Lung (tissue), 12 donors: Measurements from ENCODE around the gene BCL6B. TPM values are rescaled to one million over a fixed set of nuclear protein-coding genes. Genes with fewer than 3 reads are reported as not detected.

Source experiments
- ATAC-seq: fragments of 200-7000 bp; cut with Tn5 transposase; one replicate; pipeline ENCODE4 v1.9.1; 2020; ENCODE audit warnings: moderate number of reproducible peaks; ENCODE audit not compliant: insufficient read depth, low FRiP score
- DNase-seq, 3 donors: peaks; one replicate each; pipeline ENCODE4 v3.0.0-alpha.2; 2013 to 2017
- H3K27ac ChIP-seq, 2 donors: one replicate each; pipeline ENCODE4 v1.5.1; 2013; ENCODE audit warnings: mild to moderate bottlenecking in 2 of 2, moderate library complexity in 2 of 2, control low read depth in 1 of 2, inconsistent platforms in 1 of 2, low read depth in 1 of 2, low read length in 1 of 2
- H3K27me3 ChIP-seq, 3 donors: one replicate each; pipeline ENCODE4 v1.5.1; 2013; ENCODE audit warnings: low read length in 2 of 3; ENCODE audit not compliant: control insufficient read depth in 3 of 3, insufficient read depth in 3 of 3
- H3K36me3 ChIP-seq, 4 donors: one replicate each; pipeline ENCODE4 v1.5.1; 2013; ENCODE audit warnings: low read length in 4 of 4, mild to moderate bottlenecking in 1 of 4, moderate library complexity in 1 of 4; ENCODE audit not compliant: control insufficient read depth in 4 of 4, insufficient read depth in 4 of 4
- H3K4me1 ChIP-seq, 5 donors: one replicate each; pipeline ENCODE4 v1.5.1; 2013; ENCODE audit warnings: low read length in 5 of 5, mild to moderate bottlenecking in 2 of 5, moderate library complexity in 1 of 5; ENCODE audit not compliant: control insufficient read depth in 5 of 5, insufficient read depth in 5 of 5
- H3K4me3 ChIP-seq: one replicate; pipeline ENCODE4 v1.5.1; 2013; ENCODE audit warnings: mild to moderate bottlenecking, control low read depth, moderate library complexity
- H3K9ac ChIP-seq, 2 donors: one replicate each; pipeline ENCODE4 v1.5.1; 2013; ENCODE audit warnings: low read length in 2 of 2, control low read depth in 1 of 2; ENCODE audit not compliant: insufficient read depth in 1 of 2
- H3K9me3 ChIP-seq, 4 donors: one replicate each; pipeline ENCODE4 v1.5.1; 2013; ENCODE audit warnings: low read length in 3 of 4, mild to moderate bottlenecking in 1 of 4, moderate library complexity in 1 of 4; ENCODE audit not compliant: control insufficient read depth in 4 of 4, insufficient read depth in 3 of 4
- WGBS, 2 donors: extraction: QIAGEN DNeasy Blood & Tissue Kit; methylation state at CpG; one replicate each; pipeline ENCODE4 v1.1.7; 2013; 5-methylcytosine and 5-hydroxymethylcytosine counted together
- polyA plus RNA-seq, 2 donors: library from polyadenylated mRNA; stranded (reverse); fragments of 200-250 nt; gene quantifications; one replicate each; pipeline ENCODE4 v1.2.1, GENCODE V29; 2013
- total RNA-seq, 2 donors: library from RNA; depleted of rRNA in 1 of 2; stranded (reverse); fragments of >200 nt in 1 of 2; gene quantifications; one replicate each; pipeline ENCODE4 v1.2.1, GENCODE V29; 2014 to 2021
- TF ChIP-seq, protein P1 (sequence below): IDR thresholded peaks from 2 replicates; pipeline ENCODE4 v1.5.1; 2012; ENCODE audit warnings: mild to moderate bottlenecking; ENCODE audit errors: control extremely low read depth, extremely low read depth
- donor health status: control.
- donor health status: control.
- donor health status: Bipolar disorder and iron deficiency.
- donor health status: healthy.
- donor health status: DM: yes; HTN: yes; CAD: no.

The BCL6B gene
- total and polyA plus RNA-seq, 4 donors = 14.5 to 55.6 (median 15.5) TPM

DNA sequence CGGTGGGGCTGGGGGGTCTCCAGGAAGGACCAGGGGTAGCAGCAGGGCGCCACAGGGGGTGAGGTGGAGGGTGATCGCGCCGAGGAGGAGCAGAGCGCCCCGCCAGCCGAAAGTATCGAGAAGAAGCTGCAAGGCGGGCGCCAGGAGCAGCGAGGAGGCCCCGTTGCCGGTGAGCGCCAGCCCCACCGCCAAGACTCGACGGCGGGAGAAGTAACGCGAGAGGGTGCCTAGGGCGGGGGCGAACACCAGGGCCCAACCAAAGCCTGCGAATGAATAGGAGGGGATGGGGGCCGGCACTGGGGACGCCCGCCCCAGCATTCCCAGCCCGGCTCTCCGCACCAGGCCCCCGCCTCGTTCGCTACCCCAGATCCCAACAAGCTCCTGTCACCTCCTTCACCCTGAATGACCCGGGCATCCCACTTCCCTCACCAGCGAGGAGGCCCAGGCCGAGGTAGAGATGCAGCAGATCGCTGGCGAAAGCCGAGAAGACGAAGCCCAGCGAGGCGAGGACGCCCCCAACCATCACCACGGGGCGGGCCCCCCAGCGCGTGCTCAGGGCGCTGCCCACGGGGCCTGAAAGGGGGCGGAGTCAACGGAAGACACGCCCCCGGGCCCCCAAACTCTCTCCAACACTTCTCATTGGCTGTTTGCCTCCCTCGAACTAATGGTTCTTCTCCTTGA, 19.8 kb downstream of the BCL6B start:
- peak overlapping the region in 1 of 2 donors; percentile 76 for H3K27ac ChIP-seq
- DNase-seq (no peak), ATAC-seq (no peak)
- H3K27me3 ChIP-seq = peaks cover 0 to 32% (median 25%) of the 10 kb centered on the region in 3 donors
- 3 to 18% methylated on average over 46 to 53 of the region's 53 CpGs for WGBS, 2 donors
- TF ChIP-seq, protein P1, sequence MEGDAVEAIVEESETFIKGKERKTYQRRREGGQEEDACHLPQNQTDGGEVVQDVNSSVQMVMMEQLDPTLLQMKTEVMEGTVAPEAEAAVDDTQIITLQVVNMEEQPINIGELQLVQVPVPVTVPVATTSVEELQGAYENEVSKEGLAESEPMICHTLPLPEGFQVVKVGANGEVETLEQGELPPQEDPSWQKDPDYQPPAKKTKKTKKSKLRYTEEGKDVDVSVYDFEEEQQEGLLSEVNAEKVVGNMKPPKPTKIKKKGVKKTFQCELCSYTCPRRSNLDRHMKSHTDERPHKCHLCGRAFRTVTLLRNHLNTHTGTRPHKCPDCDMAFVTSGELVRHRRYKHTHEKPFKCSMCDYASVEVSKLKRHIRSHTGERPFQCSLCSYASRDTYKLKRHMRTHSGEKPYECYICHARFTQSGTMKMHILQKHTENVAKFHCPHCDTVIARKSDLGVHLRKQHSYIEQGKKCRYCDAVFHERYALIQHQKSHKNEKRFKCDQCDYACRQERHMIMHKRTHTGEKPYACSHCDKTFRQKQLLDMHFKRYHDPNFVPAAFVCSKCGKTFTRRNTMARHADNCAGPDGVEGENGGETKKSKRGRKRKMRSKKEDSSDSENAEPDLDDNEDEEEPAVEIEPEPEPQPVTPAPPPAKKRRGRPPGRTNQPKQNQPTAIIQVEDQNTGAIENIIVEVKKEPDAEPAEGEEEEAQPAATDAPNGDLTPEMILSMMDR = no peak
- H3K9me3 ChIP-seq = no peaks in the 10 kb centered on the region
- peaks cover 0 to 28% (median 15%) of the 10 kb centered on the region in 5 donors for H3K4me1 ChIP-seq
- H3K36me3 ChIP-seq = no peaks in the 10 kb centered on the region
- peak overlapping the region; percentile 30 for H3K4me3 ChIP-seq
- no peak overlapping the region for H3K9ac ChIP-seq

DNA sequence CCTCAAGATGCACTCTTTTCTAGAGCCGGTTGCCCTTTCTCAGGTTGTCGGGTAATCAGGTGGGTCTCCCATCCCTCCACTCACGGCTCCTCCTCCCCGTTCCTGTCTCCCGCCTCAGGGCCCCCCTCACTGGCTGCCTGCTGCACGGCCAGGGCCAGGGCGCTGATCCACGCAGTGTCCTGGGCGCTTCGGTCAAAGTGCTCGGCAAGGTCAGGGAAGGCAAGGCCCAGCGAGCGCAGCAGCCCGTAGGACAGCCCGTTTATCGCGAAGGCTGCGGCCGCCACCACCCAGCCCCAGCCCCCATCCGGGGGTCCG, 20.3 kb downstream of the BCL6B start:
- ATAC-seq (no peak), DNase-seq (no peak)
- Histone ChIP-seq H3K9me3 (no peaks in the 10 kb centered on the region), H3K4me1 (peaks cover 0 to 28% (median 14%) of the 10 kb centered on the region in 5 donors), H3K36me3 (no peaks in the 10 kb centered on the region), H3K4me3 (peak overlapping the region; percentile 37), H3K27me3 (peaks cover 0 to 36% (median 25%) of the 10 kb centered on the region in 3 donors), H3K27ac (peak overlapping the region in 1 of 2 donors; percentile 76), H3K9ac (no peak overlapping the region)
- TF ChIP-seq, protein P1 = no peak
- WGBS, 2 donors = 1 to 4% methylated on average over 21 of the region's 21 CpGs

DNA sequence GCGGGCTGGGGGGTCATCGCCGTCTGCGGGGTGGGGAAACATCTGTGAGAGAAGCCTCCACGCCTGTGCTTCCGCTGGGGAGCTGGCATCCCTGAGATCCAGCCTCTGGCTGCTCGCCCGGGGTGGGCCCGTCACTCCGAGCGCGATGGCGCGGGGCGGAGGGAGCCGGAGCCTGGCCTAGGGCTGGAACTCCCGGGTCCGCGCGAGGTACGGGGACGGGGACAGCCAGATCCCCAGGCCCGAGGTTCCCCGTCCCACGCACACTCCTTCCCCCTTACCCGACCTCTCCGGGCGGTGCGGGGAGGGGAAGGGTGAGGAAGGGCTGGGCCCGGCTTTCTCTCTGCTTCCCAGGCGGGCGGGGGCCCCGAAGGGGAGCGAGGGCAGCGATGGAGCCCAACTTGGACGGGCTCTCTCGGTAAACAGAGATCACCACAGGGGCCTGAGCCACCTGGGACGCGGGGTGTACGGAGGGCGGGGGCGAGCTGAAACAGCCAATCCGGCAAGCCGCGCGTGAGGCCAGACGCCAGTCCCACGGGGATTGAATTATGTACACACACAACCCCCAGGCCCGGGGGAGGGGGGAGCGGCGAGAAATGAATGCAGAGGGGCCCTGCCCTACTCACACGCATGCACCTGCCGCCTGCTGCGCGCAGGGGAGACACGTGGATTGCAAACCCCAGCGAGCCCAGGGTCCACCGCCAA, 20.8 kb downstream of the BCL6B start, which contains the start of gene SLC16A11:
SLC16A11 (minus strand) TSS at position 596 of the 702 bp plus-strand sequence; CDS start at position 17, 579 bp downstream.
- Histone ChIP-seq H3K27ac (peak within 1 kb of the TSS in 1 of 2 donors; percentile 76), H3K4me1 (peaks cover 0 to 28% (median 12%) of the 10 kb centered on the region in 5 donors), H3K27me3 (peaks cover 0 to 37% (median 25%) of the 10 kb centered on the region in 3 donors), H3K36me3 (no peaks in the 10 kb centered on the region), H3K9me3 (no peaks in the 10 kb centered on the region), H3K4me3 (peak within 1 kb of the TSS; percentile 37), H3K9ac (no peak within 1 kb of the TSS)
- TF ChIP-seq, protein P1 = no peak
- DNase-seq (peak in 2 of 3 donors; percentile 61 to 66), ATAC-seq (peak; percentile 21)
- WGBS, 2 donors = 2 to 6% methylated on average over 53 to 58 of the region's 58 CpGs
